HG02610 (cell line): ENCODE results near the gene ZACN.

Experiments used
- ATAC-seq: cut with Tn5 transposase; IDR thresholded peaks from one replicate; pipeline ENCODE4 v1.9.1; 2021; ENCODE audit warnings: mild to moderate bottlenecking, moderate library complexity; ENCODE audit not compliant: unreplicated experiment

Gene ZACN

DNA sequence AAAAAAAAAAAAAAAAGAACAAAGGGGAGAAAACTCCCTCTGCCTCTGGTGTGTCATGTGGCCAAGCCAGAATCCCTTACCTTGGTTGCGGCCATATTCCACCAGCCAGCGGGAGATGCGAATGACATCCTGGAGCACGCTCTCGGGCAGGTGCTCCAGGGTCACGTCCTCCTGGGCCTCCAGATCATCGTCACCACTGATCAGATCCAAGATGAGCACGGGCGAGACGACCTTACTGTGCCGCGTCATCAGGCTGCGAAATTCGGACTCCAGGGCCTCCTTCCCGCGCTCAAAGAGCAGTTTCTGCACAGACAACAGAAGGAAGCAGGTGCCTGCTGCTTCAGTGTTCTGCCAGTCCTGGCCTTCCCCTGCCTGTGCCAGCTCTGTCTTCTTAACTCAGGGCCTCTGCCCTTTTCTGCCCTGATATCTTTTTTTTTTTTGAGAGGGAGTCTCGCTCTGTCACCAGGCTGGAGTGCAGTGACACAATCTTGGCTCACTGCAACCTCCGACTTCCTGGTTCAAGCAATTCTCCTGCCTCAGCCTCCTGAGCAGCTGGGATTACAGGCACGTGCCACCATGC is 18.8 kb downstream of the ZACN start:
- ATAC-seq, result no peak

DNA sequence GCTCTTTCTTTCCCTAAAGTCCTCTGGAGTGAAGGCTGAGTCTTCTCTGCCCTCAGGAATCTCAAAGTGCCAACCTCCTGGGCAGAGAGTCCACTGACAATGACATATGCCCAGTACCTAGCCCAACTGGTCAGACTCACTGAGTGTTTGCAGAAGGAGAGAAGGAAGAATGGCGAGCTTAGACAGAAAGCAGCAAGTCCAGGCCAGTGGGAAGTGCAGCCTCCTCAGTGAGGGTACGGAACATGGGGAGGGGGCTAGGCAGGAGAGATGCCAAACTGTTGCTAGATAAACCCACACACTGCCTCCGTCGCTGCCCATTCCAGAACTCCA is 23.9 kb downstream of the ZACN start:
- ATAC-seq, result no peak

- peak; percentile 87 for ATAC-seq
Measured at GRCh38 chr17:76103274-76104139, 24.5 kb downstream of the ZACN start, which contains the start of gene EXOC7. EXOC7 (minus strand) TSS chr17:76103787; CDS start chr17:76103692, 95 bp downstream.

DNA sequence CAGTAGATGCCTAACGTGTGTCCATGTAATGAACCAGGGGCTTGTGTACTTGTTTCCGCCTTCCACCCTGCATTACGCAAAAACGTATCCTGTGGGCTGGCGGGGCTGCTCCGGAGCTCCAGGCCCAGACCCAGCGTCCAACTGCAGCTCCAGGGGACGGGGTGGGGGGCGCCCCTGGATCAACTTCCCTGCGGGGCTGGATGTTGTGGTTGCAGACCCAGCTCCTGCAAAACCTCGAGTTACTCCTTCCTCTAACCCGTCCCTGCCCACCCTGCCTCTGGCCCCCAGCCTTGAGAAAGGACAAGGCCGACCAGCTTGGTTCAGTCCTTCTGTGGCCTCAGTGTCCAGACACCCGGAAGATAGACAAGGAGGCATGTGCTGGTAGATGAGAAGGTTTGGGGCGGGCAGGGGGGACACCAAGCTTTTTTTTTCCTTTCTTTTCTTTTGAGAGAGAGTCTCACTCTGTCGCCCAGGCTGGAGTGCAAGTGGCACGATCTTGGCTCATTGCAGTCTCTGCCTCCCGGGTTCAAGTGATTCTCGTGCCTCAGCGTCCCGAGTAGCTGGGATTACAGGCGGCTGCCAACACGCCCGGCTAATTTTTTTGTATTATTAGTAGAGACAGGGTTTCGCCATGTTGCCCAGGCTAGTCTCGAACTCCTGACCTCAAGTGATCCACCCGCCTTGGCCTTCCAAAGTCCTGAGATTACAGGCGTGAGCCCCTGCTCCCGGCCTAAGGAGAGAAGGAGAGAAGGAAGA is 25.3 kb downstream of the ZACN start:
- ATAC-seq, result no peak

DNA sequence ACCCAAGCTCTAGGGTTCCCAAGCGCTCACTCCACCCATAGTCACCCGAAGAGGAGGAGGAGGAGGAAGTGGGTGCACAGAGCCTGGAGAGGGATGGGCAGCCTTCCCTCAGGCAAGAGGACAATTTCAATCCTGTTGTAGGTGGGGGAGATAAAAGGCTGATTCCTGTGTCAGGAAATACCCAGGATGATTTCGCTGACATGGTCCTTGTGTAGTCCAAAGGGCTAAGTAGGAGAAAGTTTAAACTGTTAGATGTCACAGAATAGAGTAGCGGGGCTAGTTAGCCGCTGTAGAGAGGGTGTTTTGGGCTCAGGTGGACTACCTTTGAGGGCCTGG is 25.9 kb downstream of the ZACN start:
- ATAC-seq, result no peak

GRCh38 chr17:76106703-76107102 is 27.7 kb downstream of the ZACN start:
- ATAC-seq, result no peak

GRCh38 chr17:76107509-76107908 is 28.5 kb downstream of the ZACN start:
- no peak for ATAC-seq

DNA sequence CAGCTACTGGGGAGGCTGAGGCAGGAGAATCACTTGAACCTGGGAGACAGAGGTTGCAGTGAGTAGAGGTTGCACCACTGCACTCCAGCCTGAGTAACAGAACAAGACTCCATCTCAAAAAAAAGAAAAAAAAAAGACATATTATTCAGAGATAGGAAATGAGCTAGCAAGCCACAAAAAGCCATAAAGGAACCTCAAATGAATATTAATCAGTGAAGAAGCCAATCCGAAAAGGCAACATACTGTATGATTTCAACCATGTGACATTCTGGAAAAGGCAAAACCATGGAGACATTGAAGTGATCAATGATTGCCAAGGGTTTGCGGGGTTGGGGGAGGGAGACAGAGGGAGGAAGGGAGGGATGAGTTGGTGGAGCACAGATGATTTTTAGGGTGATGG is 33.0 kb downstream of the ZACN start:
- no peak for ATAC-seq

DNA sequence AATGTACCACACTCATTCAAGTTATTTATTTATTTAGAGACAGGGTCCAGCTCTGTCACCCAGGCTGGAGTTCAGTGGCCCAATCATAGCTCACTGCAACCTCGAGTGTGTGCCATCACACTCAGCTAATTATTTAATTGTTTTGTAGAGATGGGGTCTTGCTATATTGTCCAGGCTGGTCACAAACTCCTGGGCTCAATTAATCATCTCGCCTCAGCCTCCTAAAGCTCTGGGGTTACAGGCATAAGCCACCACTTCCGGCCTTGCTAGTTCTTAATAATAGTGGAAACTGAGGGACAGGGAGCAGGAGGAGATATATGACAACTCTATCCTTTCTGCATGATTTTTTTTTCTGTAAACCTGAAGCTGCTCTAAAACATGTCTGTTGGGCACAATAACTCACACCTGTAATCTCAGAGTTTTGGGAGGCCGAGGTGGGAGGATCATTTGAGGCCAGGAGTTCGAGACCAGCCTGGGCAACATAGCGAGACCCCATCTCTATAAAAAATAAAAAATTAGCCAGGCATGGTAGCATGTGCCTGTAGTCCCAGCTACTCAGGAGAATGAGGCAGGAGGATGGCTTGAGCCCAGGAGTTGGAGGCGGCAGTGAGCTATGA is 36.3 kb downstream of the ZACN start:
- ATAC-seq, result no peak

DNA sequence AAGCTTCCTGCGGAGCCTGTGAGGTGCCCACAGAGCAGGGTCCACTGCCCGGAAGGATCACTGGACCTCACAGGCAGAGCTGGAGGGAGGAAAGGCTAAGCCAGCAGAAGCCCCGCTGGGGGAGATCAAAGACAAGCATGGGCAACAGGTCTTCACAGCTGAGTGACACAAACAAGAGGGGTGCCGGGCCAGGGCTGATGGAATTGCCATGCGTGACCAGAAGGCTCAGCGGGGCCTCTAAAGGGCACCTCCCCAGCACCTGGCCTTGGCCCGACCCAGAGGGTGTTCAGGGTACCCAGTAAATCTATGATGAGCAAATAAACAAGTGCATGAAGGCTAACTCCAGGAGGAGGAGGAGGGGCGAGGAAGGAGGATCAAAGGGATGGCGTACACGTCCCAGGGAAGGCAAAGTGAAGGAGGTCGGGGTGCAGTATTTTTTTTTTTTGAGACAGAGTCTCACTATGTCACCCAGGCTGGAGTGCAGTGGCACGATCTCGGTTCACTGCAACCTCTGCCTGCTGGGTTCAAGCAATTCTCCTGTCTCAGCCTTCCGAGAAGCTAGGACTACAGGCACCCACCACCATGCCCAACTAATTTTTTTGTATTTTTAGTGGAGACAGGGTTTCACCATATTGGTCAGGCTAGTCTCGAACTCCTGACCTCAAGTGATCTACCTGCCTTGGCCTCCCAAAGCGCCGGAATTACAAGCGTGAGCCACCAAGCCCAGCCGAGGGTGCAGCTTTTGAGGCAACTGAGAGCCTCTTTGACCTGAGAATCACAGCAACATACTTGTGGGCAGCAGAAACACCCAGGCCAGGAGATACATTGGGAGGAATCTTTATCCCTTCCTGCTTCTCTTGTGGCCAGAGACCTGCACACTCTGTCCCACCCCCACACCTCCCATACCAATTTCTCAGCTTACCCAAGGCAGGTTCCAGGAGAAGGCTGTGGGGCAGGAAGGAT is 40.7 kb downstream of the ZACN start:
- no peak for ATAC-seq

DNA sequence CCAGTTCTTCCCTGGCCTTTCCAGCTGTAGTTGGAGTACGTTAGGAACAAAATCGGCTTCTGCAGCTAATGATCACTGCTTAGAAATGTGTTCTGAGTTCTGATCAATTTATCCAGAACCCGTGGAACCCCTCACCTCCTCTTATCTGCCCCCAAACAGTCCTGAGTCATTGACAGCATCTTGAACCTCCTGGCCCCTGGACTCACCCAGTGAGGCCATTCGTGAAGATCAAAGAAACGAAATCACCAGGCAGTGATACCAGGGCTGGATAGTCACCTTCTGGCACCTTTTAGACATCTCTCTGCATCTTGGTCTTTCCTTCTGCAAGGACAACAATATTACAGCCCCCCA is 41.7 kb downstream of the ZACN start:
- no peak for ATAC-seq

GRCh38 chr17:76121932-76122430 is 43.0 kb downstream of the ZACN start:
- no peak for ATAC-seq

DNA sequence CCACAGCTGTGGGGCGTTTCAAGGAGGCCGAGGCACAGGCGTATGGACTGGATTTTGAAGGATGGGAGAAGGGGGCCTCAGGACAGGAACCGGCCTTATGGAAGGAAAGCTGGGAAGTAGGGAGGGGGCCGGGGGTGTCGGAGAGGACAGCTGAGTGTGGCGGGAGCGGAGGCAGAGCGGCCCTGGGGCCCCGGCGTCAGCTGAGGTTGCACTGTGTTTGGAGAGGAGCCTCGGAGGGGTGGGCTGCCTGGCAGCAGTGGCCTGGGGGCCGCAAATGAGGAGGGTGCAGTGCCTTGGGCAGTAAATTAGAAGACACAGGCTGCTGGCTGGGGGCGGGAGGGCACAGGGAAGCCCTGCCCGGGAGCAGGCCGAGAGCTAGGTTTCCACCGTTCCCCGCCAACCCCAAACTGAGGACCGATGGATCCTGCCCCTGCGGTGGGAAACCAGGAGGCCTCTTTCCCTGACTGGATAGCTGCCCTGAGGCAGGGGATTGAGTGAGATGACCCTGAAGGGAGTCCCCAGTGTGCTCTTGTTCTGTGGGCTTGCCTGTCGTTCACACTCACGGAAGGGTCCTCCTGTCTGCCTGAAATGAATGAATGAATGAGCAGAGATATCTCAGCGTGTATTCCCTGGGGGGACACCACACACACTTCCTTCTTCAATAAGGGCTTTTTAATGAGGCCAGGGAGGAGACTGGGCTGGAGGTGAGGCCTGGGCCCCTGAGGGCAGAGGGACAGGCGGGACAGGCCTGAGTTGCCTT is 43.6 kb downstream of the ZACN start:
- no peak for ATAC-seq

DNA sequence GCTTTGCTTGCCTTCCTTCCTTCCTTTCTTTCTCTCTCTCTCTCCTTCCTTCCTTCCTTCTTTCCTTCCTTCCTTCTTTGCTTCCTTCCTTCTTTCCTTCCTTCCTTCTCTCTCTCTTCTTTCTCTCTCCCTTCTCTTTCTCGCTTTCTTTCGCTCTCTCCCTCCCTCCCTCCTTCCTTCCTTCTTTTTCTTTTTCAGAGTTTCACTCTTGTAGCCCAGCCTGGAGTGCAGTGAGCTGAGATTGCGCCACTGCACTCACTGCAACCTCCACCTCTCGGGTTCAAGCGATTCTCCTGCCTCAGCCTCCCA is 44.2 kb downstream of the ZACN start:
- no peak for ATAC-seq

GRCh38 chr17:76123749-76124581 is 45.0 kb downstream of the ZACN start:
- no peak for ATAC-seq

DNA sequence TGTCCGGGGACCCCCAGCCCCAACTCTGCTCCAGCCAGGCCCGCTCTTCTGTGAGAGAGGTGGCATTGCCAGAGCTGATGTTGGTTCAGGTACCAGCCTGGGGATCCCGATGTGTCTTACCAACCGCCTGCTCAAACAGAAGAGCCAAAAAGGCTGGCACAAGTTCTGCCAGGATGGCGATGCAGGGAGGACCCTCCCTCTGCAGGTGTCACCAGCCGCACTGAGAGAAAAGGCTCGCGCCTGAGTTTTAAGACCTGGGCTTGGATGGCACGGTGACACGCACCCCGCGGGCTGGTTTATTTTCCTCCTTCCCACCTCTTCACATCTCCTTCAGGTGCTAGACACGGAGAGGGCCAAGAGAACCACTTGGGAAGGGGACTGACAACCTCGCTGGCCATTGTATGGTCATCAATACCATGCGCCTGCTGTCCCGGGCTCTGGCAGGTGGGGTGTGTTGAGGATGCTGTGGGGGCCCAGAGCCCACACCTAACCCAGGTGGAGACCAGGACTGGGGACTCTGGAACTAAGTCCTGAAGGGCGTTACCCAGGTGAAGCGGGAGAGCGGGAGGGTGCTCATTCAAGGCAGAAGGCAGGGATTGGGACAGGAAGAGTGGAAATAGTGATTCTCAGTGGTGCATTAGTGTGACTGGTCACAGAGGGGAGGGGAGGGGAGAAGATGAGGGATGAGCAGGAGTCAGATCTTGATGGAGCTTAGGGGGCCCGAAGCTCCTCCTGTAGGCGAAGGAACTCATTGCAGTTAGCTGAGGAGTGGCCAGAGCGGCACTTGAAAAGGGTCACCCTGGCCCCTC is 45.8 kb downstream of the ZACN start:
- ATAC-seq, result no peak

GRCh38 chr17:76125391-76125675 is 46.4 kb downstream of the ZACN start:
- no peak for ATAC-seq

GRCh38 chr17:76125922-76126321 is 46.9 kb downstream of the ZACN start:
- ATAC-seq, result no peak
